ENCODE data around the gene CCDC88C.

The CCDC88C gene

GRCh38 chr14:91273273-91273884 lies 144.2 kb downstream of the CCDC88C start:
- no peak for TF ChIP-seq CTCF (IDR thresholded peaks at IDR 0.05)

- TF ChIP-seq CTCF (IDR thresholded peaks at IDR 0.05): no peak
Measured at GRCh38 chr14:91272341-91273272, 145.0 kb downstream of the CCDC88C start.

GRCh38 chr14:91271639-91272038 lies 146.0 kb downstream of the CCDC88C start:
- no peak for TF ChIP-seq CTCF (IDR thresholded peaks at IDR 0.05)

GRCh38 chr14:91270619-91271018 lies 147.0 kb downstream of the CCDC88C start:
- TF ChIP-seq CTCF (IDR thresholded peaks at IDR 0.05): no peak

GRCh38 chr14:91270188-91270587 lies 147.4 kb downstream of the CCDC88C start:
- no peak for TF ChIP-seq CTCF (IDR thresholded peaks at IDR 0.05)

- TF ChIP-seq CTCF (IDR thresholded peaks at IDR 0.05): no peak
Measured at GRCh38 chr14:91269076-91269991, 148.3 kb downstream of the CCDC88C start.

- no peak for TF ChIP-seq CTCF (IDR thresholded peaks at IDR 0.05)
Measured at GRCh38 chr14:91267965-91268437, 149.6 kb downstream of the CCDC88C start.

All from LNCAP (cell line).